ENCODE results near the gene ARHGAP27.

ARHGAP27 gene

DNA sequence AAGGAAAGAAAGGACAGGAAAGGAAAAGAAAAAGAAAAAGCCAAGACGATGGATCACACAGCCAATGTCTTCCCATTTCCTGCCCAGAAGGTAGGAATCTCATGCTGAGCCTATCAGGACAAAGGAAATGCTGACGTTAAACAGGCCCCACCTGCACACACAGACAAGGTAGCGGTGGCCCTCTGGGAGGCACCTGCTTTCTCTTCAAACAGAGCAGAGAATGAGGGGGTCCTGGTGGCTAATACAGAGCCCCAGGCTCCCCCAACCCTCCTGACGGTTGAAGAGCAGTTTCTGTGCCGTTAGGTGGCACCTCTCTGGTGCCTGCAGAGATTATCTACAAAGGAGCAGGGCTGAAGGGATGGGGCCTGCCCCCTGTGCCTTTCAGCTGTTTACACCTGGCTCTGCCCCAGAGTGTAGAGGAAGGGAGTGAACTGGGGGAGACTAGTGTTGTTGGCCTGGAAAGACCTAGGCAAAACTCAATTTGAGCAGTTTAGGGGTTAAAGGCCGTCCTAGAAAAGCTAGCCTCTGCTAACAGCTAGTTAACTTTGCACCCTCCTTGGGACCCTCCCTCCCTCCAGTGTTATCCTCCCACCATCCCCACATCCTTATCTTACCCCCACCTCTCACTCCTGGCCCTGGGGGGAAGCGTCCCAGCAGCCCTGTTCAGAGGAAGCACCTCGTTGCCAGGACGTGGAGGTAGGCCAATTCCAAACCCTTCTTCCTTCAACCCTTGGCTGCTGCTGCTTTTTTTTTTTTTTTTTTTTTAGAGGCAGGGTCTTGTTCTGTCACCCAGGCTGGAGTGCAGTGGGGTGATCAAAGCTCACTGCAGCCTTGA lies 56.3 kb downstream of the ARHGAP27 start:
- no peak for DNase-seq (ENCODE audit: low read depth in 1 of 2, low spot score in 1 of 2)
- in situ Hi-C loops (cut with HindIII; ENCODE audit: low pct_unique_long_range_greater_than_20kb, low sequenced_read_pairs), result no loop called here
- no peak for TF ChIP-seq JUND (IDR thresholded peaks at IDR 0.05; ENCODE audit: low read depth)

DNA sequence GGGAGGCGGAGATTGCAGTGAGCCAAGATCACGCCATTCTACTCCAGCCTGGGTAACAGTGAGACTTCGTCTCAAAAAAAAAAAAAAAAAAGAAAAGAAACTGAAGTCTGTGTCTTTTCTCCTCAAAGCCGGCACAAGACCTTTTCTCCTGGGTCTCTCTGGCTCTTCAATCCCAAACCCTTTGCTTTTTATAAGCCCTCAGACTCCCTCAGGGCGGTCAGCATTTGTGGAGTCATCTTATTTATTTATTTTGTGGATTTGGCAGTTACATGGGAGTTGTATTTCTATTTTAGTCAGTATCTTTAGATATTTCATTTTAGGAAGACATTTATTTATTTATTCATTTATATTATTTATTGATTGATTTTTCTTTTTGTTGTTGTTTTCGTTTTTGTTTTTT lies 58.2 kb downstream of the ARHGAP27 start:
- DNase-seq (ENCODE audit: low read depth in 1 of 2, low spot score in 1 of 2), result no peak
- TF ChIP-seq JUND (IDR thresholded peaks at IDR 0.05; ENCODE audit: low read depth), result no peak
- in situ Hi-C loops (cut with HindIII; ENCODE audit: low pct_unique_long_range_greater_than_20kb, low sequenced_read_pairs), result no loop called here

DNA sequence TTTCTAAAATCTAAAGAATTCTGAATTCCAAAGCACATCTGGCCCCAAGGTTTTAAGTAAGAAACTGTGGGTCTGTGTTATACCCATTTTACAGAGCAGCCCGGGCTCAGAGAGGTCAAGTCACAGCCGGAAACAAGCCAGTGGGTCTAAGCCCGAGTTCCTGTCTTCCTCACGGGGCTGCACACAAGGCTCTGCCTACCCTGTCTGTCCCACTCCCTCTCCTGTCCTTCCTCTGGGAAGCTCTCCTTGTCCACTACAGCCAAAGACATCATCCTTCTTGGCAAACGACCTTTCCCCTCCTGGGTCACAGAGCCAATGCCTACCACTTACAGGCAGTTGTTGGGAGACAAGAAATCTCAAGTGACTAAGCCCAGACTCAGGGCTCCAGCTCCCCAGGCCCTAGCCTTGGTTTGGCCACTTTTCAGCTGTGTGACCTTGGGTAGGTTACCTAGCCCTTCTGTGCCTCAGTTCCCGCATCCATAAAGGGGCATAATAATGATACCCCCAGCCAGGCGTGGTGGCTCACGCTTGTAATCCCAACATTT lies 60.3 kb downstream of the ARHGAP27 start:
- DNase-seq (ENCODE audit: low read depth in 1 of 2, low spot score in 1 of 2), result no peak
- TF ChIP-seq JUND (IDR thresholded peaks at IDR 0.05; ENCODE audit: low read depth), result no peak
- in situ Hi-C loops (cut with HindIII; ENCODE audit: low pct_unique_long_range_greater_than_20kb, low sequenced_read_pairs), result no loop called here

DNA sequence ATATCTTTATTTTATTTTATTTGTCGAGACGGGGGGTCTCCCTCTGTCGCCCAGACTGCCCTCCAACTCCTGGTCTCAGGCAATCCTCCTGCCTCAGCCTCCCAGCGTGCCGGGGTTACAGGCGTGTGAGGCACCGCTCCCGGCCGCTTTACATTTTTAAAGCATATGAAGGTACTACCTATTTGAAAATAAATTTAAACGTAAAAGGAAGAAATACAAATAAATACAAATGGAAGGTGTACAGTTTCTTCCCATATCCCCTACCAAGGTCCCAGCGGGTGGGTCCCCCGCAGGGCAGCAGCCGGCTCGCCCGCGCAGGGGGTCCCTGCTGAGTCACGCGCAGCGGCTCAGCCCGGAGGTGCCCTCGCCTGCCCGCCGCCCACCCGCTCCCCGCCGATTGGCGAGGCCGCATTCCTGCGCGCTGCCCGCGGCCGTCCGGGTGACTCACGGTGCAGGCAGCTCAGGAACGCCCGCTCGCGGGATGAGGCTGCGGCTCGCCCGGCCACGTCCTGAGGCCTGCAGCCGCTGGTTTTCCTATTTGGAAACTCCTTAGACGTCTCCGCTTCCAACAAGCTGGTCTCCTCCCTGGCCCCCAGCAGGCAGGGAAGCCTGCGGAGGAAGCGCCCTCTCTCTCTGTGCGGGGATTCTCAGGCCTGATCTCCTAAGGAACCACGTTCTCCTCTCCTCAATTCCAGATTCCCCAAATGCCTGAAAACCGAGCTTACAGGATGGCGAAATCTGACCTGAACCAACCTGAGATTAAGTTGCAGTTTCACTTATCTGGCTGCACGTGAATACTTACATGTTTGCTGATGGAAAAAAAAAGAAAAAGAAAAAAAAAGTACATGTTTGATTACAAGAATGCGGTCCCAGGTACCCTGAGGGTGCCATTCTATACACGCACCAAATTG lies 61.0 kb downstream of the ARHGAP27 start:
- DNase-seq (ENCODE audit: low read depth in 1 of 2, low spot score in 1 of 2), result peak; percentile 90 to 93
- TF ChIP-seq JUND (IDR thresholded peaks at IDR 0.05; ENCODE audit: low read depth), result peak; percentile 97
- in situ Hi-C loops (cut with HindIII; ENCODE audit: low pct_unique_long_range_greater_than_20kb, low sequenced_read_pairs), result no loop called here

DNA sequence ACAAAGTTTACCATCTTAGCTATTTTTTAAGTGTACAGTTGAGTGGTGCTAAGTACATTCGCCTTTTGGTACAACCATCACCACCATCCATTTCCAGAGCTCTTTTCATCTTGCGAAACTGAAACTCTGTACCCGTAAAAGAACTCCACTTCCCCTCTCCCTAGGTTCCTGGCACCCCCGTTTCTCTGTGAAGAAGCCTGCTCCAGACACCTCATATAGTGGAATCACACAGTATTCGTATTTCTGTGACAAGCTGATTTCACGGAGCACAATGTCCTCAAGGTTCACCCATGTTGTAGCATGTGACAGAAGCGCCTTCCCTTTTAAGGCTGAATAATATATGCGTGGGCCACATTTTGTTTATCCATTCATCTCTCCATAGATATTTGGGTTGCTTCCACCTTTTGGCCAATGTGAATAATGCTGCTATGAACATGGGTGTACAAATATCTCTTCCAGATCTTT lies 61.7 kb downstream of the ARHGAP27 start:
- no peak for TF ChIP-seq JUND (IDR thresholded peaks at IDR 0.05; ENCODE audit: low read depth)
- in situ Hi-C loops (cut with HindIII; ENCODE audit: low pct_unique_long_range_greater_than_20kb, low sequenced_read_pairs), result no loop called here
- peak in 1 of 2 experiments; percentile 55 for DNase-seq (ENCODE audit: low read depth in 1 of 2, low spot score in 1 of 2)

DNA sequence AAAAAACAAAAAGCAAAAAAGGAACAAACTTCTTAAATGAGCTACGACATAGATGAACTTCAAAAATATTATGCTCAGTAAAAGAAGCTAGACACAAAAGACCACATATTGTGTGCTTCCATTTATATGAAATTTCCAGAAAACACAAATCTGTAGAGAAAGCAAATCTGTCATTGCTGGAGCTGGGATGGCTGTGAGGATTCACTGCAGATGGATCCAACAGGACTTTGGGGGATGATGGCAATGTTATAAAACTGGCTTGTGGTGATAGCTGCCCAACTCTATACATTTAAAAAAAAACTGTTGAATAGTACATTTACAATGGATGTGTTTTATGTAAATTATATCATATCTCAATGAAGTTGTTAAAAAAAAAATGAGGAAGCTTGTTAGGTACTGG lies 63.2 kb downstream of the ARHGAP27 start:
- DNase-seq (ENCODE audit: low read depth in 1 of 2, low spot score in 1 of 2), result no peak
- no peak for TF ChIP-seq JUND (IDR thresholded peaks at IDR 0.05; ENCODE audit: low read depth)
- in situ Hi-C loops (cut with HindIII; ENCODE audit: low pct_unique_long_range_greater_than_20kb, low sequenced_read_pairs), result no loop called here

DNA sequence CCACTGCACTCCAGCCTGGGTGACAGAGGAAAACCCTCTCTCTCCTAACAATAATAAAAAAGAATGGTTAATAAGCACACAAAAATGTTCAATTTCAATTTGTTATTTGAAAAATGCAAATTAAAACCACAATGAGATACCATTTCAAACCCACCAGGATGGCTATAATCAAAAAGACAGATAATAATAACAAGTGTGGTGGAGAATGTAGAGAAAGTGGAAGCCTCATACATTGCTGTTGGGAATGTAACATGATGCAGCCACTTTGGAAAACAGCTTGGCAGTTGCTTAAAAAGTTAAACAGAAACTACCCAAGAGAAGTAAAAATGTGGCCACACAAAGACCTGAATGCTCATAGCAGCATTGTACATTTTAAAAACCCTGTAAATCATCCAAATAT lies 64.0 kb downstream of the ARHGAP27 start:
- no peak for TF ChIP-seq JUND (IDR thresholded peaks at IDR 0.05; ENCODE audit: low read depth)
- DNase-seq (ENCODE audit: low read depth in 1 of 2, low spot score in 1 of 2), result no peak
- in situ Hi-C loops (cut with HindIII; ENCODE audit: low pct_unique_long_range_greater_than_20kb, low sequenced_read_pairs), result no loop called here

DNA sequence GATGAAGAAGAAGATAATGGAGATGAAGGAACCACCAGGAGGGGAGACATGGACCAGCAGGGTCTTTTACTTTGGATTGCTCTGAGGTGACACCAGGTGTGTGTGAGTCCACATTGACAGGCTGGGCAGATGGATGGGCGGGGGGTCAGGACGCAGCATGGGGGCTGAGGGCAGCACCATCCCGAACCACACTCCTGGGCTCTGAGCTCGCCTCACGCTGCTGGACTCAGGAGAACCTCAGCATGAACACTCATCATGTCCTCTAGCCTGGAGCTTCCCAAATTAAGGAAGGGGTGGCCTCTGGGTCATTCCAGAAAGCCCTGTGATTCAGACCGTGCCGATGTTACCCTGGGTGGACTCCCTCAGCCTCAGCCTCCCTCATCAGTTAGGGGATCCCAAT lies 65.5 kb downstream of the ARHGAP27 start:
- in situ Hi-C loops (cut with HindIII; ENCODE audit: low pct_unique_long_range_greater_than_20kb, low sequenced_read_pairs), result no loop called here

DNA sequence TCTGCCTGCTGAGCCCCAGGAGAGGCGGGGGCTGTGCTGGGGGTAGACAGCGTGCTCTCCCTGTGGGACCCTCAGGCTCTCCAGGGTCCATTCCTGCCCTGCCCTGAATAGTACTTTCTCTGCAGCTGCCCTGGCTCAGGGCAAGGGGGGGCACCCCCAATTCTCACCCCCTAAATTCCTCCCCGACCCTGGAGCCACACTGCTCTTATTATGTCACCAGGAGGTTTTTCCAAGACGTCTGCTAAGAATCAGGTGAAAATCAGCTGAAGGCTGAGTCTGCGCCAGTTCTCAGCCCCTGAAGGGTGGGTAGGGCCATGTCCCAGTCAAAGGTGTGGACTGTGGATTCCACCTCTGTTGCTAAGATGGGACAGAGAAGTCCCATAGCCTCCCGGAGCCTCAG lies 66.0 kb downstream of the ARHGAP27 start:
- TF ChIP-seq JUND (IDR thresholded peaks at IDR 0.05; ENCODE audit: low read depth), result no peak
- DNase-seq (ENCODE audit: low read depth in 1 of 2, low spot score in 1 of 2), result no peak
- in situ Hi-C loops (cut with HindIII; ENCODE audit: low pct_unique_long_range_greater_than_20kb, low sequenced_read_pairs), result no loop called here

More for the DNA sequence above, 65.5 kb downstream of the ARHGAP27 start:
- TF ChIP-seq JUND (IDR thresholded peaks at IDR 0.05; ENCODE audit: low read depth), result no peak
- no peak for DNase-seq (ENCODE audit: low read depth in 1 of 2, low spot score in 1 of 2)

DNA sequence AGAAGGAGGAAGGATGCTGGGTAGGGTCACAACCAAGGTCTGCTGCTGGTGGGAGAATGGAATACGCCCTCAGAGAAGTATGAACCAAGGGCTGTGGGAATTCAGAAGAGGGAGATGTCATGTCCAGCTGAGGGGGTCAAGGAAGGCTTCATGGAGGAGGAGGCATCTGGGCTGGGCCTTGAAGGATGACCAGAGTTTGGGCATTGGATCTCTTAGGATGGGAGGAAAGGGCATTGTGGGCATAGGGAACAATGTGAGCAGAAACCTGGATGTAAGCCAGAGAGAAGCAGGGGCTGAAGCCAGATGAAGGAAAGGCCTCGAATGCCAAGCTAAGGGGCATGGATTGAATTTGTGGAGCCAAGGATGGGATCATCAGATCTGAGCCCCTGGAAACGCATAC lies 66.6 kb downstream of the ARHGAP27 start:
- DNase-seq (ENCODE audit: low read depth in 1 of 2, low spot score in 1 of 2), result no peak
- in situ Hi-C loops (cut with HindIII; ENCODE audit: low pct_unique_long_range_greater_than_20kb, low sequenced_read_pairs), result no loop called here
- TF ChIP-seq JUND (IDR thresholded peaks at IDR 0.05; ENCODE audit: low read depth), result no peak

DNA sequence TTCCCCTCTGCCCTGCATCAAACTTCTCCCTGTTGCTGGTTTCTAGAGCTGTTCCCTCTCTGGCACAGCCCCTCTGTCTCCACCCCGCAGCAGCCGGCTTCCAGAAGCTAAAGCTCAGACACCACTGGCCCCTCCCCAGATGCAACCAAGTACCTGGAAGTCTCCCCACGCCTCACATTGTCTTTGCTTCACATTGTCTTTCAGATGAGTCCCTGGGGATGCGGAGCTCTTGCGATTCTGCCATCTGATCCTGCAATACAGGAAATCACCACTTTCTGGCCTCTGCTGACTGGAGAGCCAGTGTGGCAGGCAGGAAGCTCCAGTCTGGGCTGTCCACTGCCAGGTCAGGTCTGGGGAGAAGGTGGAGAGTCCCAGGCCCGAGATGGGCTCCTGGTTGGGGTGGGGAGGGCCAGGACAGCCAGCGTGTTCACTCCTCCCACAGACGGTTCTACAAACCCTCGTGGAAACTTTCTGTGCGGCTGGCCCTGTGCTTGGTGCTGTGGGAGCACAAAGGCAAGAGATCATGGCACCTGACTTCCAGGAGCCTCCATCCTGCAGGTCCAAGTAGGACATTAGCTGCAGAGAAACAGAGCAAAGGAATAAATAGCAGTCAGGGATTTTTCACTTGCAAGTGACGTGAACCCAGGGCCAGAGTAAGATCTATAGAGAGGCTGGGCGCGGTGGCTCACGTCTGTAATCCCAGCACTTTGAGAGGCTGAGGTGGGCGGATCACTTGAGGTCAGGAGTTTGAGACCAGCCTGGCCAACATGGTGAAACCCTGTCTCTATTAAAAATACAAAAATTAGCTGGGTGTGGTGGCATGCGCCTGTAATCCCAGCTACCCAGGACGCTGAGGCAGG lies 67.9 kb downstream of the ARHGAP27 start:
- no peak for DNase-seq (ENCODE audit: low read depth in 1 of 2, low spot score in 1 of 2)
- TF ChIP-seq JUND (IDR thresholded peaks at IDR 0.05; ENCODE audit: low read depth), result no peak
- in situ Hi-C loops (cut with HindIII; ENCODE audit: low pct_unique_long_range_greater_than_20kb, low sequenced_read_pairs), result no loop called here

DNA sequence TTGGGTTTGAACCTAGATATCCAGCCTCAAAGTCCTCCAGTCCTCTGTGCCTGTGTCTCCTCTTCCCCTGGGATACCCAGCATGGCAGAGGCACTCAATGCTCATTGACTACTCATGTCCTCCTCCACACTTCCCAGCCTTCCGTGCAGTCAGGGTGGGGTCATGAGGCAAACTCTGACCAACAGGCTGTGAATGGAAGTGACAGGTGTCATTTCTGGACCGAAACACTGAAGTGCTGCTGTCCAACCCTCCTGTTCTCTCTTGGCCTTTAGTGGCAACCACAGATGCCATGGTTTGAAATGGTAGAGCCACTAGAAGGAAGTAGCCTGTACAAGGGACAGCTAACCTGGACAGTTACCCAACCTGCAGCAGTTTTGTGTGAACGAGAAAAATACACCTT lies 69.2 kb downstream of the ARHGAP27 start:
- no peak for TF ChIP-seq JUND (IDR thresholded peaks at IDR 0.05; ENCODE audit: low read depth)
- DNase-seq (ENCODE audit: low read depth in 1 of 2, low spot score in 1 of 2), result no peak
- in situ Hi-C loops (cut with HindIII; ENCODE audit: low pct_unique_long_range_greater_than_20kb, low sequenced_read_pairs), result no loop called here
